GM12878 (cell line): ENCODE data around the gene RAD51AP1. TPM values are rescaled to one million over a fixed set of nuclear protein-coding genes. Genes with fewer than 3 reads are reported as not detected.

Experiments used
- BMI1 ChIP-seq: fragments of 450-650 bp; IDR thresholded peaks from 2 replicates; pipeline ENCODE4 v1.6.1; 2016; ENCODE audit warnings: mild to moderate bottlenecking, moderate library complexity, borderline replicate concordance
- CREB1 ChIP-seq: IDR thresholded peaks from 2 replicates; pipeline ENCODE4 v1.6.1; 2012; ENCODE audit warnings: low read depth, mild to moderate bottlenecking, inconsistent platforms
- EGR1 ChIP-seq, 2 experiments: IDR thresholded peaks; 1 replicate in 1 of 2; 2 replicates in 1 of 2; pipeline ENCODE4 v1.6.1; 2011 to 2012; ENCODE audit warnings: low read depth in 2 of 2, low read length in 2 of 2, borderline replicate concordance in 1 of 2, mild to moderate bottlenecking in 1 of 2, moderate library complexity in 1 of 2
- FOS ChIP-seq: IDR thresholded peaks from 3 replicates; pipeline ENCODE4 v1.6.1; 2011; ENCODE audit warnings: borderline replicate concordance; ENCODE audit not compliant: insufficient read length; ENCODE audit errors: extremely low read depth
- HDAC6 ChIP-seq: fragments of 200-600 bp; sonication (generic); IDR thresholded peaks from one replicate; pipeline ENCODE4 v1.8.0; 2017; ENCODE audit warnings: antibody characterized with exemption; ENCODE audit not compliant: unreplicated experiment
- MEF2A ChIP-seq: IDR thresholded peaks from 2 replicates; pipeline ENCODE4 v1.6.1; 2011; ENCODE audit warnings: low read depth, mild to moderate bottlenecking, low read length, moderate library complexity; ENCODE audit not compliant: insufficient read depth
- MEF2B ChIP-seq: fragments of 450-650 bp; IDR thresholded peaks from 2 replicates; pipeline ENCODE4 v1.6.1; 2018; ENCODE audit warnings: mild to moderate bottlenecking, moderate library complexity; ENCODE audit not compliant: partially characterized antibody, poor library complexity, severe bottlenecking
- MXI1 ChIP-seq: fragments of 150-350 bp; IDR thresholded peaks from 2 replicates; pipeline ENCODE4 v1.6.1; 2011; ENCODE audit warnings: low read depth, mild to moderate bottlenecking, inconsistent platforms, low read length, improper control_type of control experiment
- NFYA ChIP-seq: IDR thresholded peaks from 2 replicates; pipeline ENCODE4 v1.6.1; 2011; ENCODE audit warnings: low read depth, mild to moderate bottlenecking, low read length, improper control_type of control experiment, borderline replicate concordance
- POLR2AphosphoS2 ChIP-seq: IDR thresholded peaks from 2 replicates; pipeline ENCODE4 v1.6.1; 2011; ENCODE audit warnings: low read depth, mild to moderate bottlenecking, low read length, improper control_type of control experiment, moderate library complexity
- SIN3A ChIP-seq: IDR thresholded peaks from 2 replicates; pipeline ENCODE4 v1.6.1; 2012; ENCODE audit warnings: low read depth, low read length, improper control_type of control experiment
- SREBF1 ChIP-seq: IDR thresholded peaks from 2 replicates; pipeline ENCODE4 v1.6.1; 2012; ENCODE audit warnings: mild to moderate bottlenecking, low read length
- SRF ChIP-seq, 2 experiments: IDR thresholded peaks; 2 replicates each; pipeline ENCODE4 v1.6.1; 2011; ENCODE audit warnings: low read depth in 2 of 2, low read length in 2 of 2, mild to moderate bottlenecking in 1 of 2, moderate library complexity in 1 of 2
- TAF1 ChIP-seq: IDR thresholded peaks from 2 replicates; pipeline ENCODE4 v1.6.1; 2011; ENCODE audit warnings: mild to moderate bottlenecking, low read depth, low read length, borderline replicate concordance
- ZNF274 ChIP-seq: IDR thresholded peaks from one replicate; pipeline ENCODE4 v1.8.0; 2011; ENCODE audit not compliant: insufficient read length, insufficient read depth
- ZNF622 ChIP-seq: fragments of 450-650 bp; IDR thresholded peaks from 2 replicates; pipeline ENCODE4 v1.6.1; 2017; ENCODE audit warnings: mild to moderate bottlenecking, inconsistent platforms
- polyA plus RNA-seq, 11 experiments: library from polyadenylated mRNA; depleted of rRNA in 4 of 11; unstranded in 6 of 11; stranded (reverse) in 5 of 11; fragments of >200 nt; fragmentation: Nextera tagmentation in 4 of 11; fragmentation: Illumina TruSeq in 1 of 11; extraction: Ambion mirVana in 4 of 11; extraction: Trizol in 1 of 11; gene quantifications; 1 replicate in 1 of 11; 2 replicates in 10 of 11; pipeline versions ENCODE4 v1.2.1 to v1.2.3, GENCODE V29; 2011 to 2016; ENCODE audit warnings: inconsistent platforms in 2 of 11, missing spikeins in 2 of 11, low read depth in 1 of 11
- total RNA-seq, 4 experiments: library from RNA; depleted of rRNA in 3 of 4; stranded (reverse); fragments of >200 nt in 3 of 4; fragmentation: Illumina TruSeq in 1 of 4; extraction: Trizol in 1 of 4; gene quantifications; 2 replicates each; pipeline versions ENCODE4 v1.2.1 to v1.2.3, GENCODE V29; 2013 to 2021
- TF ChIP-seq, protein P1 (sequence below): fragments of 450-650 bp; IDR thresholded peaks from 2 replicates; pipeline ENCODE4 v1.6.1; 2017; ENCODE audit warnings: low read depth, mild to moderate bottlenecking, moderate library complexity
- TF ChIP-seq, protein P2 (sequence below): IDR thresholded peaks from 2 replicates; pipeline ENCODE4 v1.6.1; 2011; ENCODE audit warnings: mild to moderate bottlenecking, low read depth, low read length, moderate library complexity; ENCODE audit not compliant: insufficient replicate concordance
- TF ChIP-seq, protein P3 (sequence below): fragments of 450-650 bp; IDR thresholded peaks from 2 replicates; pipeline ENCODE4 v1.6.1; 2018; ENCODE audit warnings: borderline replicate concordance, mild to moderate bottlenecking; ENCODE audit not compliant: partially characterized antibody
- TF ChIP-seq, protein P4 (sequence below): IDR thresholded peaks from 2 replicates; pipeline ENCODE4 v1.6.1; 2012; ENCODE audit warnings: low read depth, low read length, improper control_type of control experiment
- TF ChIP-seq, protein P5 (sequence below): fragments of 450-650 bp; IDR thresholded peaks from 2 replicates; pipeline ENCODE4 v1.6.1; 2016; ENCODE audit warnings: mild to moderate bottlenecking

The RAD51AP1 gene
- total and polyA plus RNA-seq, 10 of the 15 experiments (the other 5 are each of a cell fraction or from before 2014, with no cell fraction given), result 22.3 to 86.0 (median 50.9) TPM

DNA sequence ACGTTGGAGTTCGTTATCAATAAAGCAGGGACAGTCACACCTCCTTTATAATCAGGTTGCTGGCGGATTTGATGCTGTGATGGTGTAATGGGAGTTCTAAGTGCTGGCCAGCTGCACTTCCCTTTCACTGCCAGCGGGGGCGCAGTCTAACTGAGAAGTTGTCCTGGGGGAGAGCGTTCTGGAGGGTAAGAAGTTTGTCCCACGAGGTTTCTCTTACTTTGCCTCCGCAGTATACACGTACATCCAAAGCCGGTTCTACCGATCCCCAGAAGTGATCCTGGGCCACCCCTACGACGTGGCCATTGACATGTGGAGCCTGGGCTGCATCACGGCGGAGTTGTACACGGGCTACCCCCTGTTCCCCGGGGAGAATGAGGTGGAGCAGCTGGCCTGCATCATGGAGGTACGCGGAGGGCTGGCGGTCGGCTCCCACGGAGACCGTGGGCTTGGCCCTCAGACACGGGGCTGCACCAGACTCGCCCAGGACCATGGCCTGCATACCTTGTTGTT lies 66.0 kb downstream of the RAD51AP1 start (continued):
- TF ChIP-seq FOS (no peak), ZNF622 (no peak), BMI1 (no peak), CREB1 (peak; percentile 62), ZNF274 (no peak), MXI1 (peak; percentile 62; the same call in 1 of the 2 replicates), MEF2A (no peak), POLR2AphosphoS2 (no peak), SREBF1 (no peak), TAF1 (peak; percentile 69; the same call in 1 of the 2 replicates), MEF2B (peak; percentile 89), SRF (IDR thresholded peaks at IDR 0.05; ENCODE audit: low read depth in 2 of 2, low read length in 2 of 2) (no peak), SIN3A (peak; percentile 82; the same call in 1 of the 2 replicates), EGR1 (IDR thresholded peaks at IDR 0.05; ENCODE audit: borderline replicate concordance in 1 of 2, low read depth in 2 of 2, low read length in 2 of 2) (no peak), NFYA (no peak), HDAC6 (no peak)
- TF ChIP-seq, protein P1, sequence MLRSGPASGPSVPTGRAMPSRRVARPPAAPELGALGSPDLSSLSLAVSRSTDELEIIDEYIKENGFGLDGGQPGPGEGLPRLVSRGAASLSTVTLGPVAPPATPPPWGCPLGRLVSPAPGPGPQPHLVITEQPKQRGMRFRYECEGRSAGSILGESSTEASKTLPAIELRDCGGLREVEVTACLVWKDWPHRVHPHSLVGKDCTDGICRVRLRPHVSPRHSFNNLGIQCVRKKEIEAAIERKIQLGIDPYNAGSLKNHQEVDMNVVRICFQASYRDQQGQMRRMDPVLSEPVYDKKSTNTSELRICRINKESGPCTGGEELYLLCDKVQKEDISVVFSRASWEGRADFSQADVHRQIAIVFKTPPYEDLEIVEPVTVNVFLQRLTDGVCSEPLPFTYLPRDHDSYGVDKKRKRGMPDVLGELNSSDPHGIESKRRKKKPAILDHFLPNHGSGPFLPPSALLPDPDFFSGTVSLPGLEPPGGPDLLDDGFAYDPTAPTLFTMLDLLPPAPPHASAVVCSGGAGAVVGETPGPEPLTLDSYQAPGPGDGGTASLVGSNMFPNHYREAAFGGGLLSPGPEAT, result peak; percentile 76
- TF ChIP-seq, protein P2, sequence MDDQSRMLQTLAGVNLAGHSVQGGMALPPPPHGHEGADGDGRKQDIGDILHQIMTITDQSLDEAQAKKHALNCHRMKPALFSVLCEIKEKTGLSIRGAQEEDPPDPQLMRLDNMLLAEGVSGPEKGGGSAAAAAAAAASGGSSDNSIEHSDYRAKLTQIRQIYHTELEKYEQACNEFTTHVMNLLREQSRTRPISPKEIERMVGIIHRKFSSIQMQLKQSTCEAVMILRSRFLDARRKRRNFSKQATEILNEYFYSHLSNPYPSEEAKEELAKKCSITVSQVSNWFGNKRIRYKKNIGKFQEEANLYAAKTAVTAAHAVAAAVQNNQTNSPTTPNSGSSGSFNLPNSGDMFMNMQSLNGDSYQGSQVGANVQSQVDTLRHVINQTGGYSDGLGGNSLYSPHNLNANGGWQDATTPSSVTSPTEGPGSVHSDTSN, result no peak
- TF ChIP-seq, protein P3, sequence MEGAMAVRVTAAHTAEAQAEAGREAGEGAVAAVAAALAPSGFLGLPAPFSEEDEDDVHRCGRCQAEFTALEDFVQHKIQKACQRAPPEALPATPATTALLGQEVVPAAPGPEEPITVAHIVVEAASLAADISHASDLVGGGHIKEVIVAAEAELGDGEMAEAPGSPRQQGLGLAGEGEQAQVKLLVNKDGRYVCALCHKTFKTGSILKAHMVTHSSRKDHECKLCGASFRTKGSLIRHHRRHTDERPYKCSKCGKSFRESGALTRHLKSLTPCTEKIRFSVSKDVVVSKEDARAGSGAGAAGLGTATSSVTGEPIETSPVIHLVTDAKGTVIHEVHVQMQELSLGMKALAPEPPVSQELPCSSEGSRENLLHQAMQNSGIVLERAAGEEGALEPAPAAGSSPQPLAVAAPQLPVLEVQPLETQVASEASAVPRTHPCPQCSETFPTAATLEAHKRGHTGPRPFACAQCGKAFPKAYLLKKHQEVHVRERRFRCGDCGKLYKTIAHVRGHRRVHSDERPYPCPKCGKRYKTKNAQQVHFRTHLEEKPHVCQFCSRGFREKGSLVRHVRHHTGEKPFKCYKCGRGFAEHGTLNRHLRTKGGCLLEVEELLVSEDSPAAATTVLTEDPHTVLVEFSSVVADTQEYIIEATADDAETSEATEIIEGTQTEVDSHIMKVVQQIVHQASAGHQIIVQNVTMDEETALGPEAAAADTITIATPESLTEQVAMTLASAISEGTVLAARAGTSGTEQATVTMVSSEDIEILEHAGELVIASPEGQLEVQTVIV, result no peak
- TF ChIP-seq, protein P4, sequence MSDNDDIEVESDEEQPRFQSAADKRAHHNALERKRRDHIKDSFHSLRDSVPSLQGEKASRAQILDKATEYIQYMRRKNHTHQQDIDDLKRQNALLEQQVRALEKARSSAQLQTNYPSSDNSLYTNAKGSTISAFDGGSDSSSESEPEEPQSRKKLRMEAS, result peak; percentile 48; the same call in 1 of the 2 replicates
- TF ChIP-seq, protein P5, sequence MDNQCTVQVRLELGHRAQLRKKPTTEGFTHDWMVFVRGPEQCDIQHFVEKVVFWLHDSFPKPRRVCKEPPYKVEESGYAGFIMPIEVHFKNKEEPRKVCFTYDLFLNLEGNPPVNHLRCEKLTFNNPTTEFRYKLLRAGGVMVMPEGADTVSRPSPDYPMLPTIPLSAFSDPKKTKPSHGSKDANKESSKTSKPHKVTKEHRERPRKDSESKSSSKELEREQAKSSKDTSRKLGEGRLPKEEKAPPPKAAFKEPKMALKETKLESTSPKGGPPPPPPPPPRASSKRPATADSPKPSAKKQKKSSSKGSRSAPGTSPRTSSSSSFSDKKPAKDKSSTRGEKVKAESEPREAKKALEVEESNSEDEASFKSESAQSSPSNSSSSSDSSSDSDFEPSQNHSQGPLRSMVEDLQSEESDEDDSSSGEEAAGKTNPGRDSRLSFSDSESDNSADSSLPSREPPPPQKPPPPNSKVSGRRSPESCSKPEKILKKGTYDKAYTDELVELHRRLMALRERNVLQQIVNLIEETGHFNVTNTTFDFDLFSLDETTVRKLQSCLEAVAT, result no peak; the same call in 1 of the 2 replicates
